Stimulated activated CD4-positive, alpha-beta T cell treated with anti-CD3 and anti-CD28 coated beads, Interleukin-4, amount 100 ng/mL, for 48 hours (primary cell): ENCODE data around the gene CD83.

ENCODE experiments used
- DNase-seq, 2 donors: peaks; one replicate each; pipeline ENCODE4 v3.0.0-alpha.2; 2020; ENCODE audit warnings: low read depth in 2 of 2

The CD83 gene

GRCh38 chr6:14123386-14124111 is 6.0 kb downstream of the CD83 start:
- DNase-seq: no peak

- no peak for DNase-seq
Measured at GRCh38 chr6:14125346-14125745, 7.8 kb downstream of the CD83 start.

DNA sequence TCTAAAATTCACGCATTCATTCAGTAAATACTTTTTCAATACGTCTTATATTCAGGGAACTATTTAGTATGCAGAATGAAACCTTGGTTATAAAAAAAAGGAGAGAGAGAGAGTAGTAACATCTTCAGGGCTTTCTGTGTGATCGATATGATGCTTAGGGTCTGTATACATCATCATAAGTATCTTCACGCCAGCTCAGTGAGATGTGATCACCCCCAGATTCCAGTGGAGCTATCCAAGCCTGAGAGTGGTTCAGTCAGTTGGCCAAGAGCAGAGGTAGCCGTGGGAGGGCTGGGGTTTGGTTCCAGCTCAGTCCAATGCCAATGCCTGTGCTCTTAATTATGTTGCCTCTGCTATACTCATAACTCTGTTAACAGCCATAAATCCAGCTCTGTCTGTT is 8.6 kb downstream of the CD83 start:
- no peak for DNase-seq

DNA sequence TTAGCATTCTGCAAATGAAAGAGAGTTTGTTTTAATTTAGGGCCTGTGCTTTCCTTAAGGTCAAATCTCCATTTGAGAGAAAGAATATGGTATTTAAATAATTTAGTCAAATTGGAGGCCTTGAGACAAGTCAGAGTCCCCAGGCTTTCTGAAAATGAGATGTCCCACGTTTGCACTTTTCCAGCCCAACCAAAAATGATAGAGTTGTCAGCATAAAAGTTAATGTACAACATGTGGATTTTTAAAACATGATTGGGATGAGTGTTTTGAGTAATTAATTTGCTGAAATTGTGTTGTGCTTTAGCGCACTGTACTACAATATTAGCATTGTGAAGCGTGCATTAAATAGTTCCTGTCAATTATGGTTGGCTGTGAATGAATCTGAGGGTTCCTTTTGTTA is 10.0 kb downstream of the CD83 start:
- DNase-seq: no peak

DNA sequence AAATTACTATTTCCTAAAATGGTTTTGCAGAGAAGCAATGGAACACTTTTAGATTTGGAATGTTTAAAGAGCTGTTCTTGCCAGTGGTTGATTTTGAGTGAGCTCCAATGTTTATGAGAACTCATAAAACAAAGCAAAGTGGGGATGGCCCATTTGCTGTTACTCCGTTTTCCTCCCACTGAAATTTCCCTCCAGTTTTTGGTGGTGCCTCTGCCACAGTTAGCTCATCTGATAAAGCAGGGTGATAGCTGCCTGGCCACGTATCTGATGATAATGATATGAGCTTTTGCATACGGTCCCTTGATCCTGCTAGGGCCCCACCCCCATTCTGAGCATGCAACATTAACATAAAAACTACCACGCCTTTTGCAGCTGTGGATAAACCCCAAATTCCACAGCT is 10.4 kb downstream of the CD83 start:
- DNase-seq: no peak

DNA sequence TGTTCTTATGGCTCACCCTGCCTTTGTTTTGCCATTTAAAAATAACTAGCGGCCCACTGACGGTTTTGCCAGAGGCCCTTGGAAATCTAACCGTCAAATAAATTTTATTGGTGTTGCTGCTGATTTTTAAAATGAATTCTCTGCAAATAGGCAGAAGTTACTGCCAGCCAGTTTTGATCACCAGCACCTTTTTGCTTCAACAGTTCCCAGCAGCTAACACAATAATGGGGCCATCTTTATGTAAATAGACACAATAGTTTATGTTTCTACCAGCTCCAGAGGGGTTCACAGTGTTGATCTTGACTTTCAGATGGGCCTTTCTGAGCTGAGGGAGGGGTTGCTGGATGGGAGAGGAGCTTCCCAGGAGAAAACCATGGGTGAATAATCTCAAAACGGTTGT is 11.2 kb downstream of the CD83 start:
- no peak for DNase-seq

DNA sequence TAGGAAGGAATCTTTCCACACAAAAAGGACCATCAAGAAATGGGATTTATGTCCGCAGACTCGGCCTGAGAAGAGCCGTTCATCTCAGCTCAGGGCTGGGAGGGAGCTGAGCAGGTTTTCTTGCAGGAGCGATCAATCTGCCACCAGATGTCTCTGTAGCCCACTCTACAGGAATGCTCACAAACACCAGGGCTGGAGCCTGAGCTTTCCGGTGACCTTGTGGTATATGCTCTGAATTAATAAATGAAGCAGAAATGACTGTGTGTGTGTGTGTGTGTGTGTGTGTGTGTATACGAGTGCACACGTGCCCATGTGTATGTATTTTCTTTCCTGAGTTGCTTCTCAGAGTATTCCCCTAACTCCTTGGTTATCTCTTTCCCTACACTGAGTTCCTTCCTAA is 12.0 kb downstream of the CD83 start:
- no peak for DNase-seq

DNA sequence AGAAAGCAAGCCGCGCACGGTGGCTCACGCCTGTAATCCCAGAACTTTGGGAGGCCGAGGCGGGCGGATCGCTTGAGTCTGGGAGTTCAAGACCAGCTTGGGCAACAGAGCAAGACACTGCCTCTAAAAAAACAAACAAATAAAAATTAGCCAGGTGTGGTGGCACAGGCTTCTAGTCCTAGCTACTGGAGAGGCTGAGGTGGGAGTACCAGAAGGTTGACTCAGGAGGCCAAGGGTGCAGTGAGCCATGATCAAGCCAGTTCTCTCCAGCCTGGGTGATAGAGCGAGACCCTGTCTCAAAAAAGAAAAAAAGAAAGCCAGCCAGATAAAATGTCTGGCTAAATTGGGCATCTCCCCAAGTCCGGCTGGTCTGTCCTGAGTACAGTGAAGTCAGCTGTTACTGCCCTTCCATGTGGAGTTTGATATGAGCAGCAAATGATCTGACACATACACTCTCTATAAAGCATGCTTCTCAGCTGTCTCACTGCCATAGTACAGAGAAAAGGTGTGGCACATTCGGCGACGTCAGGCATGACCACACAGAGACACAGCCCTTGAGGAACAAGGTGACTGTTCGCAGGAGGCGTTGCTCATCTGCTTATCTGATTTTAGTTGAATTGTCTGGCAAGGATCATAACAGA is 13.0 kb downstream of the CD83 start:
- no peak for DNase-seq

DNA sequence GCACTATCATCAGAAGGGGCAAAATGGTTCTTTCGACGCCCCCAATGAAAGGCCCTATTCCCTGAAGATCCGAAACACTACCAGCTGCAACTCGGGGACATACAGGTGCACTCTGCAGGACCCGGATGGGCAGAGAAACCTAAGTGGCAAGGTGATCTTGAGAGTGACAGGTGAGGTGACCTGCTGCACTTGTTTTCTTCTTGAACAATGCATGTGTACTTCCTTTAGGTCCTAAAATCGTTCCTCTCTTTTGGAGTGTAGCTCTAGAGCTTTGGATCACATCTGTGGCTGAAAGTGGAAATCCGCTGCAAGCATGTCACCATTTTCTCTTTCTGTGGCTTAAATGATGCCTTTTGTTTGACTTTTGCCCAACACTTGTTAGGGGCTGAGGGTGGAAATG is 14.0 kb downstream of the CD83 start:
- DNase-seq: no peak

DNA sequence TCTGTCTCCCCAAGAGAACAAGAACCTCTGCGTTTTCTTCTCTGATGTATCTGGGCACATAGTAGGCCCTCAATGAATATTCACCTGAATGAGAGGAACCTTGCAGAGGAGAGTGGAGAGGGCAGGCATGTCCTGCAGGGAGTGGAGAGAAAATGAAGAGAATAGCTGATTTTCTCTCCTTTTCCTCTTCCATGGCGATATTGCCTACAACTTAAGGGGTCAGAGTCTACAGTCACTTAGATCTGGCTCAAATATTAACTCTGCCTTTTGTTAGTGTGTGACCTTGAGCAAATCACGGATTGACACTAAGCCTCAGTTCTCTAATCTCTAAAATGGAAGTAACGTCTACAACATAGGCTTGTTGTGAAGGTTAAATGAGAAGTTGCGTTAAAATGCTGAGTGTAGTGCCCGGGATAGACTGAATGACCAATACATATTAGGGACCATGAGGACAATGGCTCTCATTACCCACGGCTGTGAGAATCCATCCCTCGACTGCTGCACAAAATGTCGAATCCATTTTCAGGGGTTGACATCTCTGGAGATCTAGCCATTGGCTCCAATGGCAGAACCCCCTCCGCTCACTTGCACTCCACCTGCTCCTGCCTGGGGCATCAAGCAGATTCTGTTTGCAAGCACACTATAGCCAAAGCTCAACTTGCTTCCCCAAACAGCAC is 14.8 kb downstream of the CD83 start:
- no peak for DNase-seq

- DNase-seq: no peak
Measured at GRCh38 chr6:14132921-14133275, 15.3 kb downstream of the CD83 start.

DNA sequence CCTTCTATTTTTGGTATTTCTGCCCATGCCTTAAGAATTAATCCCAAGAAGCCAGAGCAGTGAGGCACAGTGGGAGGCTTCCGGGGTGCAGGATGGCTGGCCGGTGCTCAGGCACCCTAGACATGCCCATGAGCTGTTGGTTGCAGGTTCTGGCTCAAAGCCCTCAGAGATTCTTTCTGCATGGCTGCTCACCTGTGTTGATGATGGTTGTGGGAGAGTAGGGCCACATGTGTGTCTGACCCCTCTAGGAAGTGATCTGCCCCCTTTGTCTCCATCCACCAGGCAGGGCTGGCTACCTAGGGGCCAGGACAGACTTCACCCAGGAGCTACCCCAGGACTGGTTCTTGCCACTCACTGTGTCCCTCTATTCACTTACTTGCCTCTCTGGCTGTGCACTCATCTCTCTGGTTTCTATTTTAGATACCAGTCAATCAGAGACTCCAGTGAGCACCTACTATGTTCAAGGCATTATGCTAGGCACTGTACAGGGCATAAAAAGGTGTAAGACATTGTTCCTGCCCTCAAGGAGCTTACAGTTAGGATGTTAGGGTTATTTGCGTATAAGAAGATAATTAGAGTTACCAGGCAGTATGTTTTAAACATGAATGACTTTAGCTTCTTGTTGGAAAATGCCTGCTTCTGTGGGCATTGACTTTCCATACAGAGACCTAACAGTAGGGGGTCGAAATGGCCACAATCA is 16.8 kb downstream of the CD83 start:
- DNase-seq: no peak

GRCh38 chr6:14135893-14136539 is 18.4 kb downstream of the CD83 start:
- DNase-seq: no peak

- no peak for DNase-seq
Measured at GRCh38 chr6:14138701-14139215, 21.2 kb downstream of the CD83 start.

GRCh38 chr6:14141351-14142062 is 23.9 kb downstream of the CD83 start:
- DNase-seq: no peak

- DNase-seq: no peak
Measured at GRCh38 chr6:14142063-14142450, 24.5 kb downstream of the CD83 start.

DNA sequence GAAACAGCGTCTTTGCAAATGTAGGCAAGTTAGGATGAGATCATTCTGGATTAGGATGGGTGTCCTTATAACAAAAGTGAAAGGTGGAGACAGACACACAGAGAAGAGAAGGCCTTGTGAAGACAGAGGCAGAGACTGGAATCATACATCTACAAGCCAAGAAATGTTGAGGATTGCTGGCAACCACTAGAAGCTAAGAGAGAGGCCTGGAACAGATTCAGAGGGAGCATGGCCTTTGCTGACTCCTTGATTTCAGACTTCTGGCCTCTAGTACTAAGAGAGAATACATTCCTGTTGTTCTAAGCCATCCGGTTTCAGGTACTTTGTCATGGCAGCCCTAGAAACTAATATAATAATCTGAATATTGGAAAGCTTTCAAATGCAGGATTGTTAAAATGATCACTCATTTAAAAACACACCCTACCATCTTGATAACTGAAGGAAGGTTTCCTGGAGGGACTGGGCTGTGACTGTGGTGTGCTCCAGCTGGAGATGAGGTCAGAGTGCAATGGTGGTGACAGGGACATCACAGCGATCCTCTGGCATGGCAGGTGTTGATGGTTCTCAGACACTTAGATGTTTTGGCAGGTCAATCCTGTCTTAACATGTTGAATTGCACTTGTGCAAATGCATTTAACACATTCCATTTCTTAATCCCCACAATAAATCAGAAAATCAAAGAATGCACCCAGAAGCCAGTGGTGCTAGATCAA is 25.1 kb downstream of the CD83 start:
- no peak for DNase-seq

DNA sequence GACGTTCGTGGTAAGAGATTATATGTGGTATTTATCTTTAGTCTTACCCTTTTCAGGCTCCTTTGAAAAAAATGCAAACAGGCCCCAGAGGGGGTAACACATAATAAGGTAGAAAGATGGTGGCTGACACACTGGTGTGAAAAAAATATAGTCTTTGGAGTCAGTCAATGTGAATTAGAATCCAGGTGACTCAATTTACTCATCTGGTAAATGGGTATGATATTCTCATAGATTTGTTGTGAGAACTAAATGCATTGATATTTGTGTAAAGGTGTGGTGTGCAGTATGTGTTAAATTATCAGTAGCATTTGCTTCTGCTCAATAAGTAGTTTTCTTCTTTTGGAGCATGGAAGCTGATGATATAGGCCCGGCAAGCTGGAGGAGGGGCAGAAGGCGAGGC is 25.7 kb downstream of the CD83 start:
- no peak for DNase-seq

- peak; percentile 65 to 68 for DNase-seq
Measured at GRCh38 chr6:14144678-14145113, 27.1 kb downstream of the CD83 start.

GRCh38 chr6:14146506-14147096 is 29.0 kb downstream of the CD83 start:
- no peak for DNase-seq
